NCI-H2171 treated with DMSO at 0.1 percent for 48 hours (cell line): ENCODE results near the gene KRT10.

Experiments
- DNase-seq: peaks from one replicate; lab custom pipeline; 2025; lab: John Stamatoyannopoulos, UW

The KRT10 gene

GRCh38 chr17:40803617-40804082, 18.8 kb downstream of the KRT10 start:
- DNase-seq, result peak; percentile 77

DNA sequence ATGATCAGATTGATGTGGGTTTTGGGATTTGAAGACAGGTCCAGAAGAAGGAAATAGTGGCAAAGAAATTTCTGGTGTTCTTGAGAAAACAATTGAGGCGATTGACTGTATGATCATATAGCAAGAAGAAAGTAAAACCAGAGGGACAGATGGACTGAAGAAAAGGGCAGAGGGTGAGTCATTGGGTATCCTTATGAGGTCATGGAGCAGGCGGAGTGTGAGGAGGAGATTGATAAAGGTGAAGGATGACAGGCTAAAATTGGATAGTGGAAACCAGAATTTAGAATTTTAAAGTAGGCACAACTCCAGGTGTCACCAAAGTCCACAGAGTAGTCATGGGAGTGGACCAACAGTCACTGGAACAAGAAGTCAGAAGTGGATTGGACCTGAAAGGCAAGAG, 21.3 kb downstream of the KRT10 start:
- DNase-seq, result no peak

DNA sequence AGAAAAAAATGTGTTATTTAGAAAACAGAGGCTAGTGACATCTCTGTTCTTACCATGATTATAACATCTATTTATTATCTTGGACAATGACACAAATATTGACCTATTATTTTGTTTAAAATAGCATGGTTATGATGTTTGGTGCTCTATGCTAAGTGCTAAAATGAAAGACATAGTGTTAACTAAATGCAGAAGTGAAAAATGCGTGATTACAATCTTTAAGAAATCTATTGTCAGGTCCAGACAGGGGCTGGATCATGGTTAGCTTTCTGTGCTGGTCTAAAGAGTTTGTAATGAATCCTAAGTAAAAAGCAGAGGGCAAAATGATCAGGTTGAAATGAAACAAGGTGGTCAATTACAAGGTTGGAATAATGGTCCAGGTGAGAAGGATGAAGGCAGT, 22.0 kb downstream of the KRT10 start:
- no peak for DNase-seq

- DNase-seq, result no peak
These were observed 22.6 kb downstream of the KRT10 start, which contains the start of gene KRT28 for GRCh38 chr17:40799859-40800258. KRT28 (minus strand) TSS chr17:40799959; CDS start chr17:40799893, 66 bp downstream.

- DNase-seq, result no peak
These were observed 25.6 kb downstream of the KRT10 start for GRCh38 chr17:40796846-40797245.

- DNase-seq, result no peak
These were observed 27.3 kb downstream of the KRT10 start for GRCh38 chr17:40795019-40795667.

DNA sequence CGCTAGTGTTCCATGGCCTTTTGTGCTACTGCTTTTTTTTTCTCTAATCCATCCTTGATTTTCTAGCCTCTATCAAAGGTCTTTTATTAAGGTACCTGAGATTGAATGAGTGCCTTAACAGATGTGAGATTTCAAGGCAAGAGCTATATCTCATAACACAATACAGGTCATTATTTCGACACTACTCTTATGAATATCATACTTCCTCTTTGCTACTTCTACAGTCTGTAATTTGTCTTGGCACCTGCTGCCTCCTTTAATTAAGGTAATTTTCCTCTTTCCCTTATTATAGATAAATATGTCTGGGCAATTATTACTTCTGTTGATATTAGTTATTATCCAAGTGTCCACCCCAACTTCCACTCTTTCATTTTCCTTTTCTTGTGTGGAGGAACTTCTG, 27.9 kb downstream of the KRT10 start:
- DNase-seq, result no peak

- DNase-seq, result no peak
These were observed 28.6 kb downstream of the KRT10 start for GRCh38 chr17:40793832-40794231.

- no peak for DNase-seq
These were observed 30.5 kb downstream of the KRT10 start for GRCh38 chr17:40791787-40792436.

GRCh38 chr17:40791111-40791510, 31.3 kb downstream of the KRT10 start:
- no peak for DNase-seq

DNA sequence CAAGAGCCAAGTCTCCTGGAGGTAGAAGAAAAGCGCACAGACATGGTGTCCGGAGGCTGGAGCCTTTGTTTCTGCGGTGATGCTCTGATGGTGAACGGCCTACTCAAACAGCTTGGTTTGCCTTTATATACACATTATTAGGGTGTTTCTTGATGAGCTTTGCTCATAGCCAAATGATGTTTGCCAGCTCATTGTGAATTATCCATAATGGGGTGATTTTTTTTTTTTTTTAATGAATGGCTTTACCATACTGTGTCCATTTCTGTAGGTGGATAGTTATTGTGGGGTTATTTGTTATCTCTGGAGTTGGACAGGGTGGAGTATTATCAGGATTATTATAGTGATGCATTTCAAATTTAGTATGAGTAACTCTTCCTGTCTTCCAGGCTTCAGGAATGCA, 40.0 kb downstream of the KRT10 start, which contains the start of gene KRT27:
Gene KRT27, minus strand, starts transcription at position 101 of the 400 bp plus-strand sequence. Its CDS starts 57 bp downstream, at position 44.
- no peak for DNase-seq

DNA sequence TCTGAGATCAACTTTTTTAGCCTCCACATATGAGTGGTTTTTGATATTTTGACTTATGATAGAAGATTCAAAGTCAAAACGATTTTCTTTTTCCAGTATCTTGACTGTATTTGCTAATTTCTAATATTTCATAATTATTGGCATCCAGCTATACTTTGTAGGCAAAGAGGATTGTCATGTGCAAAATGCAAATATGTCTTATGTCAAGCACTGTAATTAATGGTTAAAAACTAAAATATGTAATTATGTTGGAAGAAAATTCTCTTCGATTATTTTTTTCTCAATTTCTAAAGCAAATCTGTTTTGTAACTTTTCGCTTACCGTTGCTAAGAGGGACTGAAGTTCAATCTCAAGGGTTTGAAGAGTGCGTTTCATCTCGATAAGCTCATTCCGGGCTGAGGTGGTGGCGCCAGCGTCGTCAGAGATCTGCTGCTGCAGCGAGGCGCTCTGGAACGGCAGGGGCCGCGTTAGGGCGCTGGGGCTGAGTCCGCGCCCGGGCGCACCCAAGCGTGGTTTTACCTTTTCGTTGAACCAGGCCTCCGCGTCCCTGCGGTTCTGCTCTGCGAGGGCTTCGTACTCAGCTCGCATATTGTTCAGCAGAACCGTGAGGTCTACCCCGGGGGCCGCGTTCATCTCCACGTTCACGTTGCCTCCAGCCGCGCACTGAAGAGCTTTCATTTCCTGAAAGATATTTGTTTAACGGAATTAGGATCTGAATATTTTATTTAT, 43.1 kb downstream of the KRT10 start:
- no peak for DNase-seq

- DNase-seq, result no peak
These were observed 44.0 kb downstream of the KRT10 start for GRCh38 chr17:40778461-40778860.

DNA sequence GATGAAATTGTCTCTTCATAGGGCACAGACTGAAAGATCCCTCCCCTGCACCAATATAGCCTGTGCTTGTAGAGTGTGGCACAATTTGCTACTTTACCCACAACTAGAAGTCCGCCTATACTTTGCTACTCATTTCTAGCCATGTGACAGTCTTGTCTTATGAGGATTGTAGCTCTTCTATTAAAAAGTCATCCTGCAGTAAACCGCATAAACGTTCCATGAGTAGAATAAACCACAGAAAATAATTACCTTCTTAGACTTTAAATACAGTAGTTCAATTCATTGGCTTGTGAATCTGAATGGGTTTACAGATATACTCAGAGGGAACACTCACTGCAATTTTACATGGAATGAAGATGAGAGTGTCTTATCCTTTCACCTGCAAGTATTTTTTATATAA, 44.4 kb downstream of the KRT10 start:
- DNase-seq, result no peak

- DNase-seq, result no peak
These were observed 45.0 kb downstream of the KRT10 start for GRCh38 chr17:40777459-40777858.

DNA sequence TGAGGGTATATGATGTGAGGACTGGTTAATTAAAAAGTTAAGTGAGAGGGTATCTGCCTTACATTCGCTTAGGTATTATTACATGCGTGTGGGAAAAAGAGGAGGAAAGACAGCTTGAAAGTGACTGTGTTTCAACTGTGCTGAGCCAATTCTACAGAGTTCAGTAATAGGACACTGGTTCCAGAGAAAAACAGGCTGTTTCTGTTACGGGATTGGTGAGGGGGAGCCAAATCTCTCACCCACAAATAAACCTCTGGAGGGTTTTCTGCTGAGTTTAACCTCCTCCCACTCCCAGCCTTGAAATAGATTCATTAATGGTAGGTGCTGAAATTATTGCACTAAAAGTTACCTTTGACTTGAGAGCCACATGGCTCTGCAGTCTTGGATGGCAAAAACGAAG, 46.5 kb downstream of the KRT10 start:
- no peak for DNase-seq

GRCh38 chr17:40772101-40772500, 50.3 kb downstream of the KRT10 start, which contains the start of gene KRT26:
KRT26 (minus strand) TSS chr17:40772201; CDS start chr17:40772113, 88 bp downstream.
- no peak for DNase-seq
